Endothelial cell of umbilical vein (primary cell): ENCODE data around the gene MRM2.

Experiments
- CTCF ChIP-seq, 2 donors: IDR thresholded peaks; 1 replicate in 1 of 2; 2 replicates in 1 of 2; pipeline ENCODE4 v1.5.1; 2011; ENCODE audit warnings: low read length in 2 of 2, mild to moderate bottlenecking in 2 of 2, moderate library complexity in 2 of 2, control low read depth in 1 of 2, inconsistent platforms in 1 of 2, low read depth in 1 of 2; ENCODE audit not compliant: insufficient read depth in 1 of 2; ENCODE audit errors: extremely low read depth in 1 of 2
- EZH2 ChIP-seq: IDR thresholded peaks from 2 replicates; pipeline ENCODE4 v1.6.1; 2012; ENCODE audit warnings: borderline replicate concordance, low read depth, mild to moderate bottlenecking, moderate library complexity, low read length, inconsistent platforms; ENCODE audit not compliant: severe bottlenecking
- FOS ChIP-seq: IDR thresholded peaks from 2 replicates; pipeline ENCODE4 v1.6.1; 2011; ENCODE audit warnings: mild to moderate bottlenecking, low read length, moderate library complexity, borderline replicate concordance; ENCODE audit not compliant: insufficient read depth
- GATA2 ChIP-seq: IDR thresholded peaks from 2 replicates; pipeline ENCODE4 v1.7.0; 2011; ENCODE audit warnings: low read depth, mild to moderate bottlenecking, moderate library complexity, mixed read lengths, low read length; ENCODE audit not compliant: insufficient read length, insufficient read depth
- JUN ChIP-seq: IDR thresholded peaks from 2 replicates; pipeline ENCODE4 v1.6.1; 2011; ENCODE audit warnings: borderline replicate concordance, low read depth; ENCODE audit not compliant: insufficient read length, insufficient read depth
- POLR2A ChIP-seq: IDR thresholded peaks from 2 replicates; pipeline ENCODE4 v1.6.1; 2012; ENCODE audit warnings: low read depth, mild to moderate bottlenecking, control low read depth, low read length
- POLR2AphosphoS5 ChIP-seq: IDR thresholded peaks from 2 replicates; pipeline ENCODE4 v1.6.1; 2012; ENCODE audit warnings: low read depth, mild to moderate bottlenecking, control low read depth, low read length, moderate library complexity; ENCODE audit not compliant: insufficient read depth
- TF ChIP-seq, protein P1 (sequence below): IDR thresholded peaks from 2 replicates; pipeline ENCODE4 v1.6.1; 2011; ENCODE audit not compliant: insufficient read depth, insufficient read length

GRCh38 chr7:2217716-2218443, 24.1 kb downstream of the MRM2 start:
- no peak for TF ChIP-seq POLR2AphosphoS5
- no peak for TF ChIP-seq CTCF (IDR thresholded peaks at IDR 0.05; ENCODE audit: extremely low read depth in 1 of 2, insufficient read depth in 1 of 2, low read depth in 1 of 2, low read length in 2 of 2)
- no peak for TF ChIP-seq EZH2
- no peak for TF ChIP-seq POLR2A
- TF ChIP-seq GATA2: no peak
- TF ChIP-seq, protein P1, sequence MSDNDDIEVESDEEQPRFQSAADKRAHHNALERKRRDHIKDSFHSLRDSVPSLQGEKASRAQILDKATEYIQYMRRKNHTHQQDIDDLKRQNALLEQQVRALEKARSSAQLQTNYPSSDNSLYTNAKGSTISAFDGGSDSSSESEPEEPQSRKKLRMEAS: no peak
- no peak for TF ChIP-seq FOS
- TF ChIP-seq JUN: no peak
